KMS-11 (cell line): ENCODE results near the gene OR8G5.
"Not testable (repeated sequence)": the region's sequence is repeated elsewhere in the genome, so short reads cannot be mapped to it uniquely, and the experiment has no call there.

Source experiments
- H2AFZ ChIP-seq: fragments of 200-600 bp; sonication (generic); 2 replicates; pipeline ENCODE4 v1.6.1; 2016; ENCODE audit warnings: antibody characterized with exemption, mixed run types, low read depth
- H3K27ac ChIP-seq: fragments of 200-600 bp; sonication (generic); 2 replicates; pipeline ENCODE4 v1.6.1; 2016; ENCODE audit warnings: mild to moderate bottlenecking, mixed run types
- H3K27me3 ChIP-seq: fragments of 200-600 bp; sonication (generic); 2 replicates; pipeline ENCODE4 v1.6.1; 2017; ENCODE audit warnings: mild to moderate bottlenecking, low read depth, mixed run types, moderate library complexity; ENCODE audit not compliant: insufficient read depth
- H3K36me3 ChIP-seq: fragments of 200-600 bp; sonication (generic); 2 replicates; pipeline ENCODE4 v1.6.1; 2017; ENCODE audit warnings: mild to moderate bottlenecking, mixed run types; ENCODE audit not compliant: insufficient read depth
- H3K4me1 ChIP-seq: fragments of 200-600 bp; sonication (generic); 2 replicates; pipeline ENCODE4 v1.6.1; 2016; ENCODE audit warnings: mild to moderate bottlenecking, low read depth, mixed run types; ENCODE audit not compliant: poor library complexity, severe bottlenecking
- H3K4me2 ChIP-seq: fragments of 200-600 bp; sonication (generic); 2 replicates; pipeline ENCODE4 v1.7.0; 2016; ENCODE audit warnings: mild to moderate bottlenecking, mixed run types
- H3K4me3 ChIP-seq: fragments of 200-600 bp; sonication (generic); IDR thresholded peaks from 2 replicates; pipeline ENCODE4 v1.6.1; 2017; ENCODE audit warnings: low read depth, low read length, mixed read lengths; ENCODE audit not compliant: insufficient read depth
- H3K79me2 ChIP-seq: fragments of 200-600 bp; sonication (generic); 2 replicates; pipeline ENCODE4 v1.6.1; 2016; ENCODE audit warnings: low read depth, mixed run types; ENCODE audit not compliant: insufficient read depth
- H3K9ac ChIP-seq: fragments of 200-600 bp; sonication (generic); 2 replicates; pipeline ENCODE4 v1.6.1; 2016; ENCODE audit warnings: mild to moderate bottlenecking, mixed run types
- H4K20me1 ChIP-seq: fragments of 200-600 bp; sonication (generic); 2 replicates; pipeline ENCODE4 v1.6.1; 2016; ENCODE audit warnings: mild to moderate bottlenecking, mixed run types; ENCODE audit not compliant: insufficient read depth
- TF ChIP-seq, protein P1 (sequence below): fragments of 200-600 bp; sonication (generic); conservative IDR thresholded peaks from 2 replicates; pipeline ENCODE4 v1.6.1; 2017; ENCODE audit warnings: low read depth, mild to moderate bottlenecking, antibody characterized with exemption, low read length, moderate library complexity, mixed read lengths

Gene OR8G5

DNA sequence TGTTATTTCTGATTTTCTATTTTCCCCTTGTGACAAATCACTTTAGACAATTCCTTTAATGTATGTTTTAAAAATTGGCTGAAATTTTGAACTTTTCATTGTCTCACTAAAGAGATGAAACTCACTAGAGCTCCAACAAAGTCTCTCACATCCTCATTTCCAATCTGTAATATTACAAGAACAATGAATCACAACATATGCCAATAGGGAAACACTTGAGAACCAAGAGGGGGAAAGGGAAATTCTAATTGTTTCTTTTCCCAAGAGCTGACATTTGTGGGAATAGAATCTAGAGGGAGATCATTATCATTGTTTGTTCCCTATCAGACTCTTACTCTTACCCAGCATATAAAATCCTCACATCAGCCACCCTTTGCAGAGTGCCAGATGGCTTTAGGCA, 44.9 kb upstream of the OR8G5 start:
- no peaks in the 10 kb centered on the region for H3K27me3 ChIP-seq
- H3K79me2 ChIP-seq, result no peaks in the 10 kb centered on the region
- no peak overlapping the region for H3K4me2 ChIP-seq
- H3K27ac ChIP-seq, result no peak overlapping the region
- TF ChIP-seq, protein P1, sequence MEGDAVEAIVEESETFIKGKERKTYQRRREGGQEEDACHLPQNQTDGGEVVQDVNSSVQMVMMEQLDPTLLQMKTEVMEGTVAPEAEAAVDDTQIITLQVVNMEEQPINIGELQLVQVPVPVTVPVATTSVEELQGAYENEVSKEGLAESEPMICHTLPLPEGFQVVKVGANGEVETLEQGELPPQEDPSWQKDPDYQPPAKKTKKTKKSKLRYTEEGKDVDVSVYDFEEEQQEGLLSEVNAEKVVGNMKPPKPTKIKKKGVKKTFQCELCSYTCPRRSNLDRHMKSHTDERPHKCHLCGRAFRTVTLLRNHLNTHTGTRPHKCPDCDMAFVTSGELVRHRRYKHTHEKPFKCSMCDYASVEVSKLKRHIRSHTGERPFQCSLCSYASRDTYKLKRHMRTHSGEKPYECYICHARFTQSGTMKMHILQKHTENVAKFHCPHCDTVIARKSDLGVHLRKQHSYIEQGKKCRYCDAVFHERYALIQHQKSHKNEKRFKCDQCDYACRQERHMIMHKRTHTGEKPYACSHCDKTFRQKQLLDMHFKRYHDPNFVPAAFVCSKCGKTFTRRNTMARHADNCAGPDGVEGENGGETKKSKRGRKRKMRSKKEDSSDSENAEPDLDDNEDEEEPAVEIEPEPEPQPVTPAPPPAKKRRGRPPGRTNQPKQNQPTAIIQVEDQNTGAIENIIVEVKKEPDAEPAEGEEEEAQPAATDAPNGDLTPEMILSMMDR, result no peak
- no peak overlapping the region for H2AFZ ChIP-seq
- no peak overlapping the region for H3K9ac ChIP-seq
- H4K20me1 ChIP-seq, result no peaks in the 10 kb centered on the region
- no peak overlapping the region for H3K4me3 ChIP-seq
- no peaks in the 10 kb centered on the region for H3K4me1 ChIP-seq
- H3K36me3 ChIP-seq, result no peaks in the 10 kb centered on the region

GRCh38 chr11:124214027-124214426, 42.1 kb upstream of the OR8G5 start:
- TF ChIP-seq, protein P1, result no peak
- H3K4me1 ChIP-seq, result no peaks in the 10 kb centered on the region
- H3K27ac ChIP-seq, result no peak overlapping the region
- H3K9ac ChIP-seq, result no peak overlapping the region
- H3K79me2 ChIP-seq, result no peaks in the 10 kb centered on the region
- no peak overlapping the region for H3K4me2 ChIP-seq
- no peak overlapping the region for H2AFZ ChIP-seq
- no peaks in the 10 kb centered on the region for H3K27me3 ChIP-seq
- H3K4me3 ChIP-seq, result no peak overlapping the region
- H3K36me3 ChIP-seq, result no peaks in the 10 kb centered on the region
- no peaks in the 10 kb centered on the region for H4K20me1 ChIP-seq

DNA sequence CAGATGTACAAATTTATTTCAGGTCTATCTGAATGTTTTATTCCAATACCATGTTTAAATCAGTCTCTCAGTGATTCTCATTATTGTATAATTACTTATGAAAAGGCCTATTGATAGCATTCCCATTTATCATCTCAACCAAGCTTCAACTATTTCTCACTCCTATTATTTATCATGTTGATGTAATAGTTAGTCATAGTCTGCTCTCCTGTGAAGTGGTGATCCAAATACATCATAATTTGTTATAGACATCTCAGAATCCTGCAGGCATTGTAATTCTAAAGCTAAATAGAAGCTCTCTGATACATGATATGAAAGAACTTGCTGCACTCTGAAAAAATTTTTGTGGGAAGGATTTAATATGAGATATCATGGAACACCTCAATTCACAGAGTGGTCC, 37.0 kb upstream of the OR8G5 start:
- Histone ChIP-seq H3K4me2 (no peak overlapping the region), H3K36me3 (no peaks in the 10 kb centered on the region), H3K9ac (no peak overlapping the region), H3K4me3 (no peak overlapping the region), H3K27ac (no peak overlapping the region), H3K27me3 (no peaks in the 10 kb centered on the region), H2AFZ (no peak overlapping the region), H3K4me1 (no peaks in the 10 kb centered on the region), H4K20me1 (no peaks in the 10 kb centered on the region), H3K79me2 (no peaks in the 10 kb centered on the region)
- TF ChIP-seq, protein P1, result no peak

DNA sequence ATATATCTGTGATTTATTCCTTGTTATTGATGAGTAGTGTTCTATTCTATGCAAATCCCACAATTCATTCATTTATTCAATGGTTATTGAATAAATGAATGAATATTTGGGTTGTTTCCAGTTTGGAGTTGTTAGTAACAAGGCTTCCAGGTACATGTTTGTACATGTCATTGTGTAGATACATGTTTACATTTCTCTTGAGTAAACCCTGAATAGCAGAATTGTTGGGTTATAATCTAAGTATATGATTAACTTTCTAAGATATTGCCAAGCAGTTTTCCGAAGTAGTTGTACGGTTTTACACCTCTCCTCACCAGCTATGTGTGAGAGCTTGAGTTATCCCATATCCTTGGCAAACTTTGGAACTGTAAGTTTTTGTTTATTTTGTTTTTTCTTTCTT, 33.8 kb upstream of the OR8G5 start:
- Histone ChIP-seq H3K4me1 (no peaks in the 10 kb centered on the region), H3K27me3 (no peaks in the 10 kb centered on the region), H4K20me1 (no peaks in the 10 kb centered on the region), H3K79me2 (no peaks in the 10 kb centered on the region), H3K27ac (no peak overlapping the region), H3K36me3 (no peaks in the 10 kb centered on the region), H3K4me2 (no peak overlapping the region), H3K9ac (no peak overlapping the region), H3K4me3 (no peak overlapping the region), H2AFZ (no peak overlapping the region)
- TF ChIP-seq, protein P1, result no peak

- not testable (repeated sequence) for H3K4me3 ChIP-seq, H4K20me1 ChIP-seq, H3K9ac ChIP-seq, H3K27me3 ChIP-seq, H3K36me3 ChIP-seq, H3K4me2 ChIP-seq, H3K4me1 ChIP-seq, H2AFZ ChIP-seq, H3K27ac ChIP-seq, H3K79me2 ChIP-seq
Measured at GRCh38 chr11:124224618-124225423, 31.4 kb upstream of the OR8G5 start.
